ENCODE results near the gene LGALS7.

DNA sequence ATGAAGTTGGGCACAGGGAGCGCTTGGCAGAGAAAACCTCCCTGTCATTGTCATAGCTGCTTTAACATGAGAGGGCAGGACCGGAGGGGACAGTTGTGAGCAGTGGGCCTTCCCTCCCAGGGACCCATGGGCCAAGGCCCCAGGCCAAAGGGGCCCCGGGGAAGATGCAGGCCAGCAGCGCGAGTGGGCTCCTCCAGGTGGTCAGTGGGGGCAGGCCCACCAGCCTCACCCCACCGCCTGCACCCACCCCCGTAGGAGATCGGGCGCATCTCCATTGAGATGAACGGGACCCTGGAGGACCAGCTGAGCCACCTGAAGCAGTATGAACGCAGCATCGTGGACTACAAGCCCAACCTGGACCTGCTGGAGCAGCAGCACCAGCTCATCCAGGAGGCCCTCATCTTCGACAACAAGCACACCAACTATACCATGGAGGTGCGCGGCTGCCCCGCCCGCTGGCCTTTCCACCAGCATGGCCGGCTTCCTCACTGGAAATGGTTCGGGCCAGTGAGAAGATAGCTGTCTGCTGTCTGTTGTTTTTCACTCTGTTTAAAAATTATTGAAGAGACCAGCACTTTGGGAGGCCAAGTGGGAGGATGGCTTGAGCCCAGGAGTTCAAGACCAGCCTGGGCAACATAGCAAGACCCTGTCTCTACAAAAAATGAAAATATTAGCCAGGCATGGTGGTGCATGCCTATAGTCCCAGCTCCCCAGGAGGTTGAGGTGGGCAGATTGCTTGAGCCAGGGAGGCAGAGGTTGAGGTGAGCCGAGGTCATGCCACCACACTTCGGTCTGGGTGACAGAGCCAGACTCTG is 47.6 kb downstream of the LGALS7 start:
- TF ChIP-seq, protein P1, sequence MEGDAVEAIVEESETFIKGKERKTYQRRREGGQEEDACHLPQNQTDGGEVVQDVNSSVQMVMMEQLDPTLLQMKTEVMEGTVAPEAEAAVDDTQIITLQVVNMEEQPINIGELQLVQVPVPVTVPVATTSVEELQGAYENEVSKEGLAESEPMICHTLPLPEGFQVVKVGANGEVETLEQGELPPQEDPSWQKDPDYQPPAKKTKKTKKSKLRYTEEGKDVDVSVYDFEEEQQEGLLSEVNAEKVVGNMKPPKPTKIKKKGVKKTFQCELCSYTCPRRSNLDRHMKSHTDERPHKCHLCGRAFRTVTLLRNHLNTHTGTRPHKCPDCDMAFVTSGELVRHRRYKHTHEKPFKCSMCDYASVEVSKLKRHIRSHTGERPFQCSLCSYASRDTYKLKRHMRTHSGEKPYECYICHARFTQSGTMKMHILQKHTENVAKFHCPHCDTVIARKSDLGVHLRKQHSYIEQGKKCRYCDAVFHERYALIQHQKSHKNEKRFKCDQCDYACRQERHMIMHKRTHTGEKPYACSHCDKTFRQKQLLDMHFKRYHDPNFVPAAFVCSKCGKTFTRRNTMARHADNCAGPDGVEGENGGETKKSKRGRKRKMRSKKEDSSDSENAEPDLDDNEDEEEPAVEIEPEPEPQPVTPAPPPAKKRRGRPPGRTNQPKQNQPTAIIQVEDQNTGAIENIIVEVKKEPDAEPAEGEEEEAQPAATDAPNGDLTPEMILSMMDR (IDR thresholded peaks at IDR 0.05; ENCODE audit: poor library complexity, severe bottlenecking): no peak
- no peak for TF ChIP-seq EZH2 (IDR thresholded peaks at IDR 0.05; ENCODE audit: borderline replicate concordance, insufficient read depth, low read length, poor library complexity, severe bottlenecking)

Measured in neural cell (in vitro differentiated cells).